Airway epithelial cell (primary cell): ENCODE measurements around the gene ACO1. TPM values are rescaled to one million over a fixed set of nuclear protein-coding genes. Genes with fewer than 3 reads are reported as not detected.

Experiments
- total RNA-seq: library from RNA; depleted of rRNA; stranded (reverse); fragments of >200 nt; gene quantifications from 2 replicates; pipeline ENCODE4 v1.2.3, GENCODE V29; 2015

The ACO1 gene
- total RNA-seq: 30.4 and 31.5 TPM in 2 replicates

GRCh38 chr9:32384364-32385151 lies at the start of gene ACO1:
ACO1 (plus strand) TSS chr9:32384643; CDS start chr9:32405507, 20,864 bp downstream.

Other genes starting within 250 kb of the ACO1 start
- gene RIGI, start 141.6 kb downstream of the ACO1 start, total RNA-seq: 3.2 TPM in 2 replicates
- gene SMIM27, start 167.7 kb downstream of the ACO1 start, total RNA-seq: 3.5 and 7.0 TPM in 2 replicates
- 15.1 and 17.9 TPM in 2 replicates for gene TOPORS, start 167.9 kb downstream of the ACO1 start, total RNA-seq
- 59.9 and 79.6 TPM in 2 replicates for gene NDUFB6, start 188.5 kb downstream of the ACO1 start, total RNA-seq